WTC11 (cell line): ENCODE data around the gene MESP2. TPM values are rescaled to one million over a fixed set of nuclear protein-coding genes. Genes with fewer than 3 reads are reported as not detected.

ENCODE experiments used
- ATAC-seq: fragments of 200-7000 bp; cut with Tn5 transposase; 2 replicates; pipeline ENCODE4 v1.10.0; 2021; ENCODE audit warnings: mild to moderate bottlenecking, moderate library complexity
- CTCF ChIA-PET: fragments of 300-600 bp; sonication (Branson Sonifier 250); formaldehyde crosslinking; loops from one replicate; lab custom pipeline; 2021; ENCODE audit warnings: antibody characterized with exemption; lab: Charles Lee
- POLR2A ChIA-PET: fragments of 350-600 bp; sonication (Branson Sonifier 250); formaldehyde crosslinking; loops from one replicate; lab custom pipeline; 2021; ENCODE audit warnings: antibody characterized with exemption; lab: Charles Lee
- DNase-seq: peaks from one replicate; pipeline ENCODE4 v3.0.0; 2021; ENCODE audit warnings: low spot score
- H3K27ac Mint-ChIP-seq: 2 replicates; pipeline ENCODE4 v1.8.0; 2021; ENCODE audit warnings: mixed read lengths
- H3K27me3 Mint-ChIP-seq: 2 replicates; pipeline ENCODE4 v1.8.0; 2021; ENCODE audit warnings: low read depth, mild to moderate bottlenecking, moderate library complexity, mixed read lengths
- H3K36me3 Mint-ChIP-seq: 2 replicates; pipeline ENCODE4 v1.8.0; 2021; ENCODE audit warnings: mixed read lengths
- H3K4me1 Mint-ChIP-seq: 2 replicates; pipeline ENCODE4 v1.8.0; 2022; ENCODE audit warnings: mixed read lengths
- H3K4me3 Mint-ChIP-seq: 2 replicates; pipeline ENCODE4 v1.8.0; 2021; ENCODE audit warnings: mild to moderate bottlenecking, moderate library complexity, mixed read lengths
- H3K9me3 Mint-ChIP-seq: 2 replicates; pipeline ENCODE4 v1.8.0; 2021; ENCODE audit warnings: mixed read lengths
- ATF1 ChIP-seq: sonication (generic); formaldehyde crosslinking; IDR thresholded peaks from 2 replicates; pipeline ENCODE4 v1.8.1; 2023; ENCODE audit warnings: mild to moderate bottlenecking, moderate library complexity, missing genetic modification reagents
- CBFB ChIP-seq: sonication (generic); formaldehyde crosslinking; IDR thresholded peaks from 2 replicates; pipeline ENCODE4 v1.8.1; 2022; ENCODE audit warnings: mild to moderate bottlenecking, low read depth, missing genetic modification reagents
- E2F4 ChIP-seq: sonication (generic); formaldehyde crosslinking; IDR thresholded peaks from 2 replicates; pipeline ENCODE4 v1.8.1; 2022; ENCODE audit warnings: low read depth, mild to moderate bottlenecking, moderate library complexity, missing genetic modification reagents, borderline replicate concordance
- GTF2I ChIP-seq: fragments of 250-450 bp; sonication (Bioruptor Pico); conservative IDR thresholded peaks from 2 replicates; pipeline ENCODE4 v1.4.0; 2021; ENCODE audit warnings: mild to moderate bottlenecking
- HMGA2 ChIP-seq: fragments of 250-450 bp; sonication (Bioruptor Pico); IDR thresholded peaks from 2 replicates; pipeline ENCODE4 v1.4.0; 2021; ENCODE audit warnings: mild to moderate bottlenecking, moderate library complexity
- HMGXB4 ChIP-seq: sonication (generic); formaldehyde crosslinking; IDR thresholded peaks from 2 replicates; pipeline ENCODE4 v1.8.1; 2023; ENCODE audit warnings: mild to moderate bottlenecking, moderate library complexity, missing genetic modification reagents
- IRF1 ChIP-seq: sonication (generic); formaldehyde crosslinking; IDR thresholded peaks from 2 replicates; pipeline ENCODE4 v1.8.0; 2023; ENCODE audit warnings: missing genetic modification reagents
- JUN ChIP-seq: sonication (generic); formaldehyde crosslinking; IDR thresholded peaks from 2 replicates; pipeline ENCODE4 v1.8.0; 2023; ENCODE audit warnings: mild to moderate bottlenecking, missing genetic modification reagents
- KAT7 ChIP-seq: sonication (generic); formaldehyde crosslinking; IDR thresholded peaks from 2 replicates; pipeline ENCODE4 v1.8.1; 2023; ENCODE audit warnings: missing genetic modification reagents, mild to moderate bottlenecking, borderline replicate concordance
- MXD4 ChIP-seq: fragments of 250-450 bp; sonication (Bioruptor Pico); IDR thresholded peaks from 2 replicates; pipeline ENCODE4 v1.8.0; 2021; ENCODE audit warnings: mild to moderate bottlenecking, moderate library complexity, borderline replicate concordance
- NFYB ChIP-seq: sonication (generic); formaldehyde crosslinking; conservative IDR thresholded peaks from 2 replicates; pipeline ENCODE4 v1.8.0; 2022; ENCODE audit warnings: low read depth, missing genetic modification reagents
- NR3C1 ChIP-seq: sonication (generic); formaldehyde crosslinking; conservative IDR thresholded peaks from 2 replicates; pipeline ENCODE4 v1.8.1; 2023; ENCODE audit warnings: low read depth, mild to moderate bottlenecking, missing genetic modification reagents
- OVOL2 ChIP-seq: fragments of 250-450 bp; sonication (Bioruptor Pico); IDR thresholded peaks from 2 replicates; pipeline ENCODE4 v1.9.0; 2021; ENCODE audit warnings: mild to moderate bottlenecking, borderline replicate concordance
- PREB ChIP-seq: sonication (generic); formaldehyde crosslinking; IDR thresholded peaks from 2 replicates; pipeline ENCODE4 v1.8.1; 2022; ENCODE audit warnings: mild to moderate bottlenecking, missing genetic modification reagents, moderate library complexity, borderline replicate concordance
- PRRX2 ChIP-seq: fragments of 250-450 bp; sonication (Bioruptor Pico); IDR thresholded peaks from 2 replicates; pipeline ENCODE4 v1.8.0; 2021; ENCODE audit warnings: mild to moderate bottlenecking
- SMAD3 ChIP-seq: sonication (generic); formaldehyde crosslinking; IDR thresholded peaks from 2 replicates; pipeline ENCODE4 v1.8.0; 2022; ENCODE audit warnings: missing genetic modification reagents, mild to moderate bottlenecking, borderline replicate concordance
- TEAD1 ChIP-seq: sonication (generic); formaldehyde crosslinking; IDR thresholded peaks from 2 replicates; pipeline ENCODE4 v1.8.0; 2022; ENCODE audit warnings: mild to moderate bottlenecking, missing genetic modification reagents
- TEAD4 ChIP-seq: sonication (generic); formaldehyde crosslinking; IDR thresholded peaks from 2 replicates; pipeline ENCODE4 v1.8.0; 2022; ENCODE audit warnings: mild to moderate bottlenecking, missing genetic modification reagents
- ZNF219 ChIP-seq: sonication (generic); formaldehyde crosslinking; IDR thresholded peaks from 2 replicates; pipeline ENCODE4 v1.8.0; 2023; ENCODE audit warnings: missing genetic modification reagents, mild to moderate bottlenecking, borderline replicate concordance
- ZNF396 ChIP-seq: fragments of 250-450 bp; sonication (Bioruptor Pico); IDR thresholded peaks from 2 replicates; pipeline ENCODE4 v1.8.0; 2021; ENCODE audit warnings: mild to moderate bottlenecking, moderate library complexity, borderline replicate concordance
- ZSCAN18 ChIP-seq: fragments of 250-450 bp; sonication (Bioruptor Pico); IDR thresholded peaks from 2 replicates; pipeline ENCODE4 v2.1.2; 2022; ENCODE audit warnings: mild to moderate bottlenecking, moderate library complexity
- total RNA-seq: library from RNA; stranded (reverse); gene quantifications from 3 replicates; pipeline ENCODE4 v1.2.3, GENCODE V29; 2021

The MESP2 gene
- total RNA-seq, 1 experiment from 2014 or later: 0.68 TPM

GRCh38 chr15:89756897-89757296, 19.2 kb upstream of the MESP2 start (continued):
- TF ChIP-seq HMGXB4 (CRISPR knock-in tag) (no peak), ATF1 (CRISPR knock-in tag) (no peak), JUN (CRISPR knock-in tag) (no peak), MXD4 (CRISPR knock-in tag) (no peak), OVOL2 (CRISPR knock-in tag) (no peak), ZSCAN18 (CRISPR knock-in tag) (no peak), KAT7 (no peak), ZNF219 (CRISPR knock-in tag) (no peak), GTF2I (no peak), PREB (CRISPR knock-in tag) (no peak), HMGA2 (CRISPR knock-in tag) (no peak), CBFB (no peak), NR3C1 (no peak)

- H3K27ac Mint-ChIP-seq: no peak overlapping the region
- CTCF ChIA-PET: interaction anchor here (1.2 to 1.3 kb wide), 3 partner anchors 12 to 116 kb away, joined by 3 read pairs; no protein-coding TSS in a partner anchor
- peaks cover 23% of the 10 kb centered on the region for H3K27me3 Mint-ChIP-seq
- no peaks in the 10 kb centered on the region for H3K36me3 Mint-ChIP-seq
- ATAC-seq: no peak
- H3K4me1 Mint-ChIP-seq: peaks cover 13% of the 10 kb centered on the region
- TF ChIP-seq IRF1: no peak
- no peak for TF ChIP-seq TEAD4 (CRISPR knock-in tag)
- no peak for TF ChIP-seq HMGXB4 (CRISPR knock-in tag)
- TF ChIP-seq HMGA2 (CRISPR knock-in tag): no peak
- no peak for TF ChIP-seq NFYB (CRISPR knock-in tag)
- no peak for TF ChIP-seq PRRX2 (CRISPR knock-in tag)
- no peak for TF ChIP-seq ZNF396 (CRISPR knock-in tag)
- no peak for TF ChIP-seq E2F4 (CRISPR knock-in tag)
- TF ChIP-seq TEAD1 (CRISPR knock-in tag): no peak
- TF ChIP-seq SMAD3: no peak
- TF ChIP-seq, all 79 proteins: peak for 0
- POLR2A ChIA-PET: no interaction called here
- Mint-ChIP-seq H3K9me3 (no peaks in the 10 kb centered on the region), H3K4me3 (no peak overlapping the region)
- DNase-seq: no peak
Observed at GRCh38 chr15:89758283-89758682, 17.8 kb upstream of the MESP2 start.
